ENCODE results near the gene CRY1. TPM values are rescaled to one million over a fixed set of nuclear protein-coding genes. Genes with fewer than 3 reads are reported as not detected.
A peak's percentile ranks its signal among the peaks of the same experiment; 100 is the strongest.

The CRY1 gene
- total RNA-seq, 1 experiment from 2014 or later, result 23.1 TPM

- ChIA-PET POLR2A (no interaction called here), CTCF (no interaction called here)
- TF ChIP-seq TP53 (CRISPR knock-in tag; IDR thresholded peaks at IDR 0.05) (no peak), E2F4 (CRISPR knock-in tag; IDR thresholded peaks at IDR 0.05; ENCODE audit: borderline replicate concordance, low read depth) (no peak), NR1H2 (CRISPR knock-in tag; IDR thresholded peaks at IDR 0.05) (no peak), AR (CRISPR knock-in tag; IDR thresholded peaks at IDR 0.05) (no peak), FOXJ3 (CRISPR knock-in tag; IDR thresholded peaks at IDR 0.05; ENCODE audit: borderline replicate concordance) (no peak), JUN (CRISPR knock-in tag; IDR thresholded peaks at IDR 0.05) (no peak), TCF7 (CRISPR knock-in tag; IDR thresholded peaks at IDR 0.05; ENCODE audit: low read depth) (no peak), RORB (CRISPR knock-in tag; IDR thresholded peaks at IDR 0.05) (no peak)
- TF ChIP-seq, protein P1, sequence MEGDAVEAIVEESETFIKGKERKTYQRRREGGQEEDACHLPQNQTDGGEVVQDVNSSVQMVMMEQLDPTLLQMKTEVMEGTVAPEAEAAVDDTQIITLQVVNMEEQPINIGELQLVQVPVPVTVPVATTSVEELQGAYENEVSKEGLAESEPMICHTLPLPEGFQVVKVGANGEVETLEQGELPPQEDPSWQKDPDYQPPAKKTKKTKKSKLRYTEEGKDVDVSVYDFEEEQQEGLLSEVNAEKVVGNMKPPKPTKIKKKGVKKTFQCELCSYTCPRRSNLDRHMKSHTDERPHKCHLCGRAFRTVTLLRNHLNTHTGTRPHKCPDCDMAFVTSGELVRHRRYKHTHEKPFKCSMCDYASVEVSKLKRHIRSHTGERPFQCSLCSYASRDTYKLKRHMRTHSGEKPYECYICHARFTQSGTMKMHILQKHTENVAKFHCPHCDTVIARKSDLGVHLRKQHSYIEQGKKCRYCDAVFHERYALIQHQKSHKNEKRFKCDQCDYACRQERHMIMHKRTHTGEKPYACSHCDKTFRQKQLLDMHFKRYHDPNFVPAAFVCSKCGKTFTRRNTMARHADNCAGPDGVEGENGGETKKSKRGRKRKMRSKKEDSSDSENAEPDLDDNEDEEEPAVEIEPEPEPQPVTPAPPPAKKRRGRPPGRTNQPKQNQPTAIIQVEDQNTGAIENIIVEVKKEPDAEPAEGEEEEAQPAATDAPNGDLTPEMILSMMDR (IDR thresholded peaks at IDR 0.05), result no peak
- H3K27ac Mint-ChIP-seq, result no peak overlapping the region
- H3K9me3 Mint-ChIP-seq, result peaks cover 11% of the 10 kb centered on the region
- ATAC-seq (no peak), DNase-seq (ENCODE audit: low spot score) (no peak)
- no peaks in the 10 kb centered on the region for H3K27me3 Mint-ChIP-seq (ENCODE audit: low read depth)
- H3K4me1 Mint-ChIP-seq, result no peaks in the 10 kb centered on the region
- peaks cover 8% of the 10 kb centered on the region; the same call in 1 of the 2 replicates for H3K36me3 Mint-ChIP-seq
- H3K4me3 Mint-ChIP-seq, result no peak overlapping the region
Observed at GRCh38 chr12:107033758-107034739, 59.3 kb downstream of the CRY1 start.

- CTCF ChIA-PET, result no interaction called here
- peak overlapping the region; percentile 86 for H3K27ac Mint-ChIP-seq
- ATAC-seq, result no peak
Observed at GRCh38 chr12:107032266-107032665, 61.1 kb downstream of the CRY1 start.

More at GRCh38 chr12:107032266-107032665, 61.1 kb downstream of the CRY1 start:
- POLR2A ChIA-PET, result no interaction called here
- Mint-ChIP-seq H3K4me3 (no peak overlapping the region), H3K36me3 (peaks cover 8% of the 10 kb centered on the region; the same call in 1 of the 2 replicates), H3K9me3 (peaks cover 11% of the 10 kb centered on the region), H3K27me3 (ENCODE audit: low read depth) (no peaks in the 10 kb centered on the region), H3K4me1 (no peaks in the 10 kb centered on the region)
- TF ChIP-seq SMAD3 (CRISPR knock-in tag; IDR thresholded peaks at IDR 0.05; ENCODE audit: borderline replicate concordance) (no peak), ZNF416 (CRISPR knock-in tag; IDR thresholded peaks at IDR 0.05) (no peak), KAT7 (CRISPR knock-in tag; IDR thresholded peaks at IDR 0.05; ENCODE audit: borderline replicate concordance) (no peak), ZBTB43 (CRISPR knock-in tag; IDR thresholded peaks at IDR 0.05) (no peak), SP1 (CRISPR knock-in tag; conservative IDR thresholded peaks at IDR 0.05) (no peak), RELA (CRISPR knock-in tag; IDR thresholded peaks at IDR 0.05; ENCODE audit: borderline replicate concordance) (no peak), MLX (CRISPR knock-in tag; IDR thresholded peaks at IDR 0.05) (no peak), ZNF263 (CRISPR knock-in tag; IDR thresholded peaks at IDR 0.05; ENCODE audit: low read depth) (no peak), GRHL2 (CRISPR knock-in tag; IDR thresholded peaks at IDR 0.05; ENCODE audit: insufficient replicate concordance, severe bottlenecking) (no peak)
- TF ChIP-seq, protein P2, sequence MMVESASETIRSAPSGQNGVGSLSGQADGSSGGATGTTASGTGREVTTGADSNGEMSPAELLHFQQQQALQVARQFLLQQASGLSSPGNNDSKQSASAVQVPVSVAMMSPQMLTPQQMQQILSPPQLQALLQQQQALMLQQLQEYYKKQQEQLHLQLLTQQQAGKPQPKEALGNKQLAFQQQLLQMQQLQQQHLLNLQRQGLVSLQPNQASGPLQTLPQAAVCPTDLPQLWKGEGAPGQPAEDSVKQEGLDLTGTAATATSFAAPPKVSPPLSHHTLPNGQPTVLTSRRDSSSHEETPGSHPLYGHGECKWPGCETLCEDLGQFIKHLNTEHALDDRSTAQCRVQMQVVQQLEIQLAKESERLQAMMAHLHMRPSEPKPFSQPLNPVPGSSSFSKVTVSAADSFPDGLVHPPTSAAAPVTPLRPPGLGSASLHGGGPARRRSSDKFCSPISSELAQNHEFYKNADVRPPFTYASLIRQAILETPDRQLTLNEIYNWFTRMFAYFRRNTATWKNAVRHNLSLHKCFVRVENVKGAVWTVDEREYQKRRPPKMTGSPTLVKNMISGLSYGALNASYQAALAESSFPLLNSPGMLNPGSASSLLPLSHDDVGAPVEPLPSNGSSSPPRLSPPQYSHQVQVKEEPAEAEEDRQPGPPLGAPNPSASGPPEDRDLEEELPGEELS (CRISPR knock-in tag; IDR thresholded peaks at IDR 0.05), result no peak
- TF ChIP-seq, protein P3, sequence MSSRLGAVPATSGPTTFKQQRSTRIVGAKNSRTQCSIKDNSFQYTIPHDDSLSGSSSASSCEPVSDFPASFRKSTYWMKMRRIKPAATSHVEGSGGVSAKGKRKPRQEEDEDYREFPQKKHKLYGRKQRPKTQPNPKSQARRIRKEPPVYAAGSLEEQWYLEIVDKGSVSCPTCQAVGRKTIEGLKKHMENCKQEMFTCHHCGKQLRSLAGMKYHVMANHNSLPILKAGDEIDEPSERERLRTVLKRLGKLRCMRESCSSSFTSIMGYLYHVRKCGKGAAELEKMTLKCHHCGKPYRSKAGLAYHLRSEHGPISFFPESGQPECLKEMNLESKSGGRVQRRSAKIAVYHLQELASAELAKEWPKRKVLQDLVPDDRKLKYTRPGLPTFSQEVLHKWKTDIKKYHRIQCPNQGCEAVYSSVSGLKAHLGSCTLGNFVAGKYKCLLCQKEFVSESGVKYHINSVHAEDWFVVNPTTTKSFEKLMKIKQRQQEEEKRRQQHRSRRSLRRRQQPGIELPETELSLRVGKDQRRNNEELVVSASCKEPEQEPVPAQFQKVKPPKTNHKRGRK (CRISPR knock-in tag; IDR thresholded peaks at IDR 0.05; ENCODE audit: borderline replicate concordance), result no peak
- DNase-seq (ENCODE audit: low spot score), result no peak

All from WTC11 (cell line).